Esophagus muscularis mucosa (tissue), 4 donors: Measurements from ENCODE around the gene CATSPERD. TPM values are rescaled to one million over a fixed set of nuclear protein-coding genes. Genes with fewer than 3 reads are reported as not detected.

Experiments
- DNase-seq: peaks from one replicate; pipeline ENCODE4 v3.0.0-alpha.2; 2017; ENCODE audit errors: extremely low spot score
- H3K27ac ChIP-seq, 4 donors: fragments of 200-600 bp; sonication (generic); replicated peaks in 1 of 4; 1 replicate in 3 of 4; 2 replicates in 1 of 4; pipeline ENCODE4 v1.5.1; 2016 to 2019; ENCODE audit warnings: mild to moderate bottlenecking in 1 of 4
- H3K27me3 ChIP-seq, 4 donors: fragments of 200-600 bp; sonication (generic); one replicate each; pipeline versions ENCODE4 v1.5.1 to v1.6.0; 2016 to 2019
- H3K36me3 ChIP-seq, 4 donors: fragments of 200-600 bp; sonication (generic); one replicate each; pipeline ENCODE4 v1.5.1; 2016 to 2019
- H3K4me1 ChIP-seq, 4 donors: fragments of 200-600 bp; sonication (generic); one replicate each; pipeline ENCODE4 v1.5.1; 2016 to 2019
- H3K4me3 ChIP-seq, 4 donors: fragments of 200-600 bp; sonication (generic); 1 replicate in 2 of 4; 2 replicates in 2 of 4; pipeline ENCODE4 v1.5.1; 2016 to 2019; ENCODE audit warnings: mild to moderate bottlenecking in 4 of 4, moderate library complexity in 1 of 4
- H3K9me3 ChIP-seq, 4 donors: fragments of 200-600 bp; sonication (generic); 1 replicate in 3 of 4; 2 replicates in 1 of 4; pipeline ENCODE4 v1.5.1; 2016 to 2019
- EP300 ChIP-seq: sonication (generic); formaldehyde crosslinking; IDR thresholded peaks from one replicate; pipeline ENCODE4 v1.6.1; 2017; ENCODE audit warnings: antibody characterized with exemption
- POLR2A ChIP-seq: fragments of 450-650 bp; IDR thresholded peaks from one replicate; pipeline ENCODE4 v1.6.1; 2017; ENCODE audit warnings: antibody characterized with exemption, moderate library complexity, mild to moderate bottlenecking, low read depth
- POLR2AphosphoS5 ChIP-seq, 2 donors: sonication (generic); formaldehyde crosslinking; IDR thresholded peaks; one replicate each; pipeline ENCODE4 v1.6.1; 2017; ENCODE audit warnings: antibody characterized with exemption in 2 of 2
- WGBS: methylation state at CpG from one replicate; pipeline ENCODE4 v1.1.5; 2018; 5-methylcytosine and 5-hydroxymethylcytosine counted together
- intact Hi-C: fragments of 100-400 bp; cut with DNase I; formaldehyde crosslinking; loops from one replicate; pipeline ENCODE4 v1.15.1; 2023
- total RNA-seq, 4 donors: library from RNA; depleted of rRNA; stranded (reverse); fragments of >200 nt; gene quantifications; one replicate each; pipeline versions ENCODE4 v1.1.0 to v1.2.1, GENCODE V29; 2016
- TF ChIP-seq, protein P1 (sequence below), 3 experiments: fragments of 200-600 bp in 2 of 3; fragments of 450-650 bp in 1 of 3; sonication (generic) in 2 of 3; IDR thresholded peaks; one replicate each; pipeline ENCODE4 v1.5.1; 2017 to 2019; ENCODE audit warnings: antibody characterized with exemption in 3 of 3, mild to moderate bottlenecking in 2 of 3, moderate library complexity in 1 of 3

Gene CATSPERD
- total RNA-seq, 4 donors from 2014 or later = 0.19 TPM; not detected in 3

DNA sequence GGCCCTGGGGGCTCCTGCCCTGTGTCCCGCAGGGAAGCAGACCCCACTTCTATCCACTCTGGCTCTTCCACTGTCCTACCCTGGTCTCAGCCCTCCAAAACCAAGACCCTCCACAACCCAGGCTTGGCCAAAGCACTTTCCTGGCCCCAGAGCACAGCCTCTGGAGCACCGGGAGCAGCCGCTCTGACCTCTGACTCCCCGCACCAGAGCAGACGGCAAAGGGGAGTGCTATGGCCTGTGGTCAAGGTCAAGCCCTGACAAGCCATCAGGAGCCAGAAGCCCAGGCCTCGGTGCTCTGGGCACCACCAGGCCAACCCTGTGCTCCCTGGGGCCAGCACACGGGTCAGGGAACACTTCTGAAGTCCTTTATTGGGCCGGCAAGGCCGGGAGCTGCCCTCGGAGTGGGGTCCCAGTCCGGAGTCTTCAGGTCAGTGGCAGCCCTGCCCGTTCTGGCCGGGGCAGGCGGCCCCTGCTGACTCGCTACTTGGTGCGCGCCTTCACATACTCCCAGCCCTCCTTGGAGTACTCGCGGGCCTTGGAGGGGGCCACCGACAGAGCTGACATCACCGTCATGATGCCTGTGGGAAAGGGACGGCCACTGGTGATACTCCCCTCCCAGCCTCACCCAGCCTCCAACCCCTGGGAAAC, 42.2 kb upstream of the CATSPERD start:
- H3K27ac ChIP-seq = no peak overlapping the region
- no peaks in the 10 kb centered on the region for H3K27me3 ChIP-seq
- TF ChIP-seq, protein P1, sequence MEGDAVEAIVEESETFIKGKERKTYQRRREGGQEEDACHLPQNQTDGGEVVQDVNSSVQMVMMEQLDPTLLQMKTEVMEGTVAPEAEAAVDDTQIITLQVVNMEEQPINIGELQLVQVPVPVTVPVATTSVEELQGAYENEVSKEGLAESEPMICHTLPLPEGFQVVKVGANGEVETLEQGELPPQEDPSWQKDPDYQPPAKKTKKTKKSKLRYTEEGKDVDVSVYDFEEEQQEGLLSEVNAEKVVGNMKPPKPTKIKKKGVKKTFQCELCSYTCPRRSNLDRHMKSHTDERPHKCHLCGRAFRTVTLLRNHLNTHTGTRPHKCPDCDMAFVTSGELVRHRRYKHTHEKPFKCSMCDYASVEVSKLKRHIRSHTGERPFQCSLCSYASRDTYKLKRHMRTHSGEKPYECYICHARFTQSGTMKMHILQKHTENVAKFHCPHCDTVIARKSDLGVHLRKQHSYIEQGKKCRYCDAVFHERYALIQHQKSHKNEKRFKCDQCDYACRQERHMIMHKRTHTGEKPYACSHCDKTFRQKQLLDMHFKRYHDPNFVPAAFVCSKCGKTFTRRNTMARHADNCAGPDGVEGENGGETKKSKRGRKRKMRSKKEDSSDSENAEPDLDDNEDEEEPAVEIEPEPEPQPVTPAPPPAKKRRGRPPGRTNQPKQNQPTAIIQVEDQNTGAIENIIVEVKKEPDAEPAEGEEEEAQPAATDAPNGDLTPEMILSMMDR (IDR thresholded peaks at IDR 0.05) = no peak
- TF ChIP-seq POLR2A (no peak), POLR2AphosphoS5 (IDR thresholded peaks at IDR 0.05) (no peak), EP300 (no peak)
- peaks cover 19 to 33% (median 27%) of the 10 kb centered on the region in 4 donors for H3K4me1 ChIP-seq
- H3K4me3 ChIP-seq = no peak overlapping the region
- peaks cover 0 to 14% (median 11%) of the 10 kb centered on the region in 4 donors for H3K36me3 ChIP-seq
- WGBS = 93% methylated on average over 5 of the region's 22 CpGs
- intact Hi-C loops = no loop called here
- H3K9me3 ChIP-seq = no peaks in the 10 kb centered on the region
- DNase-seq = no peak

DNA sequence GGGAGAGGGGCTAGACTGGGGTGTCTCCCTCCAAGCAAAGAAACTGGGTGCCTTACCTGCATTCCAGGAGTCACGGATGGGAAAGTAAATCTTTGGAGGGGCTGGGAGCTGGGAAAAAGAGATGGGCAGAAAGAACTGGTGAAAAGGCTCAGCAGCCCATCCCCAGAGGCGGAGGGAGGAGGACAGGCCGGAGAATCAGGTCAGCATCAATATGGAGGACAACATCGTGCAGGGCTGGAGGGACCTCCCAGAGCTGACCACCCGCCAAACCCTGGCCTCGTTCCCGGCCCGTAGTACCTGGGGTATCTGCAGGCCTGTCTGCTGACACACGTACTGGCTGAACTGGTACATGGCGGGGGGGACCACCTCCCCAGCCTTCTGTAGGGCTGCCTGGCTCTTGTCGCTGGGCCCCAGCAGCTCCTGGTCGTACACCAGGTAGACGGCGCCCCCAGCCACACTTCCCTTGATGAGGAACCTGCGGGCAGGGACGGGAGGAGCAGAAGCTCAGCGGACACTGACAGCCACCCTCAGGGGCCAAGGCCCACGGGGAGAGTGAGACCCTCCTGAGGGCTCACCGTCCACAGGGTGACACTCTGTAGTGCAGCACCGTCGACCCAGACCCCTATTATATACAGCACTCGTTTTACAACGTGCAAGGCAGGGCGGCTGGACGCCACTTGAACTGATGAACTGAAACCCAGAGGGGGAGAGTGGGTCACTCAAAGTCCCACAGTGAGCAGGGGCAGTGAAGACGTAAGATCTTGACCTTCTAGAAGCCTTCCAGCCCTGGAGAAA, 41.0 kb upstream of the CATSPERD start:
- TF ChIP-seq, protein P1 (IDR thresholded peaks at IDR 0.05) = no peak
- TF ChIP-seq POLR2A (no peak), POLR2AphosphoS5 (IDR thresholded peaks at IDR 0.05) (no peak), EP300 (no peak)
- intact Hi-C loops = loop anchor here (5.0 kb wide), 1 partner anchor 57 kb away; the partner anchor contains the start of genes SAFB and SAFB2
- H3K27me3 ChIP-seq = no peaks in the 10 kb centered on the region
- no peaks in the 10 kb centered on the region for H3K9me3 ChIP-seq
- peaks cover 0 to 14% (median 11%) of the 10 kb centered on the region in 4 donors for H3K36me3 ChIP-seq
- peak overlapping the region; percentile 90 to 96 (median 93) for H3K27ac ChIP-seq
- H3K4me1 ChIP-seq = peaks cover 19 to 33% (median 27%) of the 10 kb centered on the region in 4 donors
- H3K4me3 ChIP-seq = peak overlapping the region; percentile 82 to 98 (median 86)
- 28% methylated on average over 5 of the region's 26 CpGs for WGBS
- DNase-seq = no peak

DNA sequence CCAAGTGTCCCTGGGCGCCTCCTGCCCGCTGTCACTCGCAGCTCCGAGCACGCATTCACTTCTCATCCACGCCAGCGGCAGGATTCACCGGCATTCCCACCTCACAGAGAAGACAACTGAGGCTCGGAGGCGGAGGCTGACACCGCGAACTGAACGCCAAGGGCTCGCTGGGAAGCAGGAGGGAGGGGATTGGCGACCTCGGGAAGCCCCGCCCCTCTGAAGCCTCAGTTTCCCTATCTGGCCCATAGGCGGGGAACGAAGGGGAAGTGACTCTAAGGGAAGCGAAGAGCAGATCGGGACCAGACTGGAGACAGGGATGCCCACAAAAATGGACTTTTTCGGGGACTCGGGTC, 40.4 kb upstream of the CATSPERD start:
- intact Hi-C loops = loop anchor here (5.0 kb wide), 1 partner anchor 58 kb away; the partner anchor contains the start of genes SAFB and SAFB2
- DNase-seq = no peak

DNA sequence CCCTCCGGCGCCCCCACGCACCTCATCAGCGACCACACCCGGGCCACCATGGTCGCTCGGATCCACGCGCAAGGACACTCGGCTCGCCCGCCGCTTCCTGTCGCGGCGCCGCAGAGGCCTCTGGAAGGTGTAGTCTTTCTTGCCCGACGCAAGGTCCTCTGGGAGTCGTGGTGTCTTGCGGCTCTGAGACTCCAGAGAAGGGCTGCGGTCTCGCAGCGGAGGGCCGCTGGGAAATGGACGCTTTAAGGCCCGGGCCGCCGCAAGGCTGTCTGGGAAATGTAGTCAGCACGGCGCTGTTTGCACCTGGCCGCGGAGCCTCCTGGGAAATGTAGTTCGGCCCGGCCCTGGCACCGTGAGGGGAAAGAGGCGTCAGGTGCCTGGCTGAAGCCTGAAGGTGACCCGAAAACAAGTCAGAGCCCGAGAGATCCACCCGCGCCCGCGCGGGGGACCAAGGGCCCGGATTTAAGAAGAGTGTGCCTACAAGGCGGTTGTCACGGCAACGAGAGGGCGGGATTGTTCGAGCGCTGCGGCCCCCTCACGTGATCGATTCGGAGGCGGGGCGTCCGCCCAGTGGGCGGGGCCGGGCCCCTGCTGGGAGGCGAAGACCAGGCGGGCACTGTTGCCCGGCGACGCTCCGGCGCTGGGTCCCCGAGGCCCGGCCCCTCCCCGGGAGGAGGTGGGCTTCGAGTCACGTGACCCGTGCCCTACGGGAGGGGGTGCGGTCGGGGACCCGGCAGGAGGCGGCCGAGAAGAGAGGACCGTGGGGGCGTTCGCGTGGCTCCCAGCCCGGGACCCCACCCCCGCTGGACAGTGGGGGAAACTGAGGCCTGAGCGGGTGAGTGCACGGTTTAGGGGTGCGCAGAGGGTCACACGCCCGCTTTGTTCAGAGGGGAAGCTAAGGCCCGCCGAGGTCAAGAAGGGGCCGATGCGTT, 39.7 kb upstream of the CATSPERD start, which contains the start of the genes HSD11B1L and MICOS13:
Gene HSD11B1L (plus strand): TSS at position 591 of the 932 bp plus-strand sequence. CDS start 3,806 bp downstream, outside the sequence.
Gene MICOS13 (minus strand): TSS at position 80 of the 932 bp plus-strand sequence. CDS start 30 bp downstream, at position 50.
- WGBS = 4% methylated on average over 14 of the region's 94 CpGs
- no peaks in the 10 kb centered on the region for H3K27me3 ChIP-seq
- TF ChIP-seq EP300 (no peak), POLR2AphosphoS5 (IDR thresholded peaks at IDR 0.05) (peak; percentile 85 to 94), POLR2A (no peak)
- TF ChIP-seq, protein P1 (IDR thresholded peaks at IDR 0.05) = peak in 1 of 3 experiments; percentile 17
- DNase-seq = peak; percentile 99
- H3K9me3 ChIP-seq = no peaks in the 10 kb centered on the region
- H3K4me1 ChIP-seq = peaks cover 19 to 33% (median 27%) of the 10 kb centered on the region in 4 donors
- H3K36me3 ChIP-seq = peaks cover 0 to 14% (median 11%) of the 10 kb centered on the region in 4 donors
- intact Hi-C loops = loop anchor here (5.0 kb wide), 1 partner anchor 58 kb away; the partner anchor contains the start of genes SAFB and SAFB2
- H3K4me3 ChIP-seq = peak within 1 kb of the TSS; percentile 82 to 98 (median 86)
- H3K27ac ChIP-seq = peak within 1 kb of the TSS; percentile 90 to 96 (median 93)

More for the DNA sequence above, 40.4 kb upstream of the CATSPERD start:
- Histone ChIP-seq H3K27me3 (no peaks in the 10 kb centered on the region), H3K4me3 (peak overlapping the region; percentile 82 to 98 (median 86)), H3K27ac (peak overlapping the region; percentile 90 to 96 (median 93)), H3K4me1 (peaks cover 19 to 33% (median 27%) of the 10 kb centered on the region in 4 donors), H3K9me3 (no peaks in the 10 kb centered on the region), H3K36me3 (peaks cover 0 to 14% (median 11%) of the 10 kb centered on the region in 4 donors)
- 2% methylated on average over 12 of the region's 23 CpGs for WGBS
- TF ChIP-seq POLR2A (no peak), EP300 (no peak), POLR2AphosphoS5 (IDR thresholded peaks at IDR 0.05) (no peak)
- TF ChIP-seq, protein P1 (IDR thresholded peaks at IDR 0.05) = no peak
